NB4 (cell line): Measurements from ENCODE around the gene MPND.

Experiments used
- DNase-seq: peaks from one replicate; pipeline ENCODE4 v3.0.0; 2010; ENCODE audit warnings: low read depth
- H3K4me3 ChIP-seq: one replicate; pipeline ENCODE4 v1.5.1; 2011; ENCODE audit warnings: mild to moderate bottlenecking, low read depth, low read length, moderate library complexity
- CTCF ChIP-seq: IDR thresholded peaks from one replicate; pipeline ENCODE4 v1.5.1; 2012; ENCODE audit warnings: low read depth, low read length
- MYC ChIP-seq: IDR thresholded peaks from 2 replicates; pipeline ENCODE4 v1.6.1; 2011; ENCODE audit warnings: low read depth, low read length
- POLR2A ChIP-seq: IDR thresholded peaks from 2 replicates; pipeline ENCODE4 v1.6.1; 2011; ENCODE audit warnings: mild to moderate bottlenecking; ENCODE audit not compliant: insufficient read length; ENCODE audit errors: extremely low read depth
- TF ChIP-seq, protein P1 (sequence below): IDR thresholded peaks from 2 replicates; pipeline ENCODE4 v1.6.1; 2011; ENCODE audit warnings: low read depth, low read length

Gene MPND

GRCh38 chr19:4372165-4373012 lies 29.0 kb downstream of the MPND start:
- H3K4me3 ChIP-seq = no peak overlapping the region
- DNase-seq = no peak
- TF ChIP-seq POLR2A = no peak
- TF ChIP-seq MYC = no peak

DNA sequence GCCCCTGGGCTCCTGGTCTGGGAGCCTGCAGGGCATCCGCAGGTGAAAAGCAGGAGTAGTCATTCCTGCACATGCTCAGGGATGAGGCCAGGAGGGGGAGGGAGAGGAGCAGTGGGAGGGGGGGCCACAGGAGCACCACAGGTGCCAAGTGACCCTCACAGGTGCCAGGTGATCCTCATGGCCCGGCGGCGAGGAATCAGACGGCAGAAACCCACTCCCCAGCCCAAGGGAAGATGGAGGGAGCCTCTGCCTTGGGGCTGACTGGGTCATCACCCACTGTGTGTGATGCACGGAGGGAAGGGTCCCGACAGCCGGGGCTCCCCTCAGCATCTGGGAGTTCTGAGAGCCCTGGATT lies 29.6 kb downstream of the MPND start:
- H3K4me3 ChIP-seq = no peak overlapping the region
- DNase-seq = no peak
- TF ChIP-seq, protein P1, sequence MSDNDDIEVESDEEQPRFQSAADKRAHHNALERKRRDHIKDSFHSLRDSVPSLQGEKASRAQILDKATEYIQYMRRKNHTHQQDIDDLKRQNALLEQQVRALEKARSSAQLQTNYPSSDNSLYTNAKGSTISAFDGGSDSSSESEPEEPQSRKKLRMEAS = no peak
- TF ChIP-seq MYC = no peak
- no peak for TF ChIP-seq POLR2A
- no peak for TF ChIP-seq CTCF

- DNase-seq = peak; percentile 56
- H3K4me3 ChIP-seq = no peak overlapping the region
- TF ChIP-seq POLR2A = no peak
- TF ChIP-seq CTCF = no peak
- no peak for TF ChIP-seq MYC
- TF ChIP-seq, protein P1 = no peak
Observed at GRCh38 chr19:4373601-4374497, 30.5 kb downstream of the MPND start.

DNA sequence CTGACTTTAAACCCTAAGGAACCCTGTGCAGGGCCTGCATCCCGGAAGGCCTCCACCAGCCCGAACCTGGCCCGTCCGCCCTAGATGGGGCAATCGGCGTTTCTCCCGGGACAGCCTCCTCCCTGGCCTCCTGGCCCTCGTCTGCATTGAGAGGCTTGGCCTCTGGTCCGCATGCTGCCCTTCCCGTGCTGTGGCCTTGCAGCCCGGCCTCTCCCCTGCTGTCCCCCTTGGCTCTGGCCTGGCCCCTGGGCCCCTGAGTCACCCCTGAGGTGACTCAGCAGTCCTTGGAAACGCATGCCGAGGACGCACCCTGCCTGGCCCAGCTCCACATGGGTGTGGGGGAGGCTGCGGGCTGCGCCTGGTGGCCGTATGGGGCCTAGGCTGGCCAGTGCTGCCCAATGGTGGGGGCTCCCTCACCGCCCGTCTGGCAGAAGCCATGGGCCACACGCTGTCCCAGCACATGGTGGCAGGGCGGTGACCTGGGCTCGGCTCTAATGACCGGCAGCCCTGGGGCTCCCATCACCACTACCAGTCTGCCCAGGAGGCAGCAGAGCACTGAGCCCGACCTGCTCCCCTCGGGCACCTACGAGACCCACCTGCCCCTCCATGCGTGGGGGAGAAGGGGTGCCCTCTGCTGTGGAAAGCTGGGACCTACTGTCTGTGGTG lies 31.3 kb downstream of the MPND start:
- no peak overlapping the region for H3K4me3 ChIP-seq

GRCh38 chr19:4375164-4376027 lies 32.0 kb downstream of the MPND start:
- DNase-seq = peak; percentile 90
- TF ChIP-seq, protein P1 = peak; percentile 64; the same call in 1 of the 2 replicates
- no peak; the same call in 1 of the 2 replicates for TF ChIP-seq MYC
- TF ChIP-seq CTCF = peak; percentile 57
- TF ChIP-seq POLR2A = no peak
- H3K4me3 ChIP-seq = no peak overlapping the region

More for the DNA sequence above, 31.3 kb downstream of the MPND start:
- TF ChIP-seq CTCF (no peak), MYC (peak; percentile 85), POLR2A (no peak)
- TF ChIP-seq, protein P1 = peak; percentile 83
- DNase-seq = peak; percentile 85
